Central memory CD8-positive, alpha-beta T cell (primary cell): ENCODE results near the gene TEX36.
A peak's percentile ranks its signal among the peaks of the same experiment; 100 is the strongest.
"Not testable (repeated sequence)": the region's sequence is repeated elsewhere in the genome, so short reads cannot be mapped to it uniquely, and the experiment has no call there.

Source experiments
- ATAC-seq: fragments of 150-1000 bp; cut with Tn5 transposase; replicated peaks from 2 replicates; pipeline ENCODE4 v1.10.0; 2022; ENCODE audit warnings: mild to moderate bottlenecking, moderate FRiP score, moderate number of reproducible peaks; ENCODE audit not compliant: poor library complexity, severe bottlenecking; ENCODE audit errors: extremely low read depth
- DNase-seq, 2 donors: peaks; one replicate each; pipeline ENCODE4 v3.0.0; 2021; ENCODE audit warnings: low spot score in 2 of 2
- H3K27ac Mint-ChIP-seq: one replicate; pipeline ENCODE4 v1.8.0; 2022; ENCODE audit warnings: low read depth, mild to moderate bottlenecking, moderate library complexity, mixed read lengths
- H3K27me3 Mint-ChIP-seq: one replicate; pipeline ENCODE4 v1.8.0; 2022; ENCODE audit warnings: mixed read lengths
- H3K36me3 Mint-ChIP-seq: one replicate; pipeline ENCODE4 v1.8.0; 2022; ENCODE audit warnings: mild to moderate bottlenecking, moderate library complexity, mixed read lengths; ENCODE audit not compliant: insufficient read depth
- H3K4me1 Mint-ChIP-seq: one replicate; pipeline ENCODE4 v1.8.0; 2022; ENCODE audit warnings: mixed read lengths
- H3K4me3 Mint-ChIP-seq: one replicate; pipeline ENCODE4 v1.8.0; 2022; ENCODE audit warnings: mild to moderate bottlenecking, moderate library complexity, mixed read lengths
- H3K9me3 Mint-ChIP-seq: one replicate; pipeline ENCODE4 v1.8.0; 2022; ENCODE audit warnings: mixed read lengths

The TEX36 gene

GRCh38 chr10:125683063-125683462, at the start of gene TEX36:
Gene TEX36, minus strand, starts transcription at chr10:125683163. Its CDS starts 174 bp downstream, at chr10:125682989.
- H3K27me3 Mint-ChIP-seq, result peaks cover 35% of the 10 kb centered on the region
- peaks cover 3% of the 10 kb centered on the region for H3K9me3 Mint-ChIP-seq
- ATAC-seq, result no peak
- no peaks in the 10 kb centered on the region for H3K4me1 Mint-ChIP-seq
- DNase-seq, result no peak
- no peak within 1 kb of the TSS for H3K27ac Mint-ChIP-seq
- H3K4me3 Mint-ChIP-seq, result no peak within 1 kb of the TSS
- no peaks in the 10 kb centered on the region for H3K36me3 Mint-ChIP-seq

- Mint-ChIP-seq H3K9me3 (no peaks in the 10 kb centered on the region), H3K4me3 (no peak overlapping the region)
These were observed 44.5 kb upstream of the TEX36 start for GRCh38 chr10:125727436-125727835.

GRCh38 chr10:125726914-125727313, 44.0 kb upstream of the TEX36 start:
- no peaks in the 10 kb centered on the region for H3K9me3 Mint-ChIP-seq
- ATAC-seq, result no peak
- no peaks in the 10 kb centered on the region for H3K27me3 Mint-ChIP-seq
- H3K4me3 Mint-ChIP-seq, result no peak overlapping the region
- peaks cover 19% of the 10 kb centered on the region for H3K4me1 Mint-ChIP-seq
- no peak overlapping the region for H3K27ac Mint-ChIP-seq
- DNase-seq, result no peak
- peaks cover 85% of the 10 kb centered on the region for H3K36me3 Mint-ChIP-seq

More at GRCh38 chr10:125727436-125727835, 44.5 kb upstream of the TEX36 start:
- Mint-ChIP-seq H3K36me3 (peaks cover 85% of the 10 kb centered on the region), H3K27me3 (no peaks in the 10 kb centered on the region), H3K4me1 (peaks cover 22% of the 10 kb centered on the region), H3K27ac (no peak overlapping the region)
- no peak for DNase-seq
- ATAC-seq, result no peak

- Mint-ChIP-seq H3K4me3 (no peak overlapping the region), H3K9me3 (no peaks in the 10 kb centered on the region), H3K4me1 (peaks cover 30% of the 10 kb centered on the region), H3K27ac (no peak overlapping the region), H3K27me3 (no peaks in the 10 kb centered on the region), H3K36me3 (peaks cover 71% of the 10 kb centered on the region)
- no peak for DNase-seq
- ATAC-seq, result no peak
These were observed 39.8 kb upstream of the TEX36 start for GRCh38 chr10:125722811-125723210.

- DNase-seq (no peak), ATAC-seq (no peak)
- peak overlapping the region; percentile 95 for H3K4me3 Mint-ChIP-seq
- H3K27me3 Mint-ChIP-seq, result no peaks in the 10 kb centered on the region
- H3K36me3 Mint-ChIP-seq, result peaks cover 57% of the 10 kb centered on the region
- no peak overlapping the region for H3K27ac Mint-ChIP-seq
- peaks cover 30% of the 10 kb centered on the region for H3K4me1 Mint-ChIP-seq
- no peaks in the 10 kb centered on the region for H3K9me3 Mint-ChIP-seq
These were observed 38.1 kb upstream of the TEX36 start for GRCh38 chr10:125721035-125721434.

- ATAC-seq, result no peak
- no peak for DNase-seq
- H3K27me3 Mint-ChIP-seq, result no peaks in the 10 kb centered on the region
- peaks cover 48% of the 10 kb centered on the region for H3K36me3 Mint-ChIP-seq
- H3K4me3 Mint-ChIP-seq, result peak overlapping the region; percentile 95
- no peaks in the 10 kb centered on the region for H3K9me3 Mint-ChIP-seq
- H3K27ac Mint-ChIP-seq, result peak overlapping the region; percentile 98
- H3K4me1 Mint-ChIP-seq, result peaks cover 26% of the 10 kb centered on the region
These were observed 37.0 kb upstream of the TEX36 start for GRCh38 chr10:125720002-125720382.

GRCh38 chr10:125719173-125720001, 36.4 kb upstream of the TEX36 start, which contains the start of gene EDRF1:
Gene EDRF1, plus strand, starts transcription at chr10:125719709. Its CDS starts 99 bp downstream, at chr10:125719808.
- ATAC-seq (peak; percentile 89), DNase-seq (peak; percentile 98 to 99)
- Mint-ChIP-seq H3K27ac (peak within 1 kb of the TSS; percentile 98), H3K4me3 (peak within 1 kb of the TSS; percentile 95), H3K36me3 (peaks cover 42% of the 10 kb centered on the region), H3K4me1 (peaks cover 20% of the 10 kb centered on the region), H3K27me3 (no peaks in the 10 kb centered on the region), H3K9me3 (no peaks in the 10 kb centered on the region)

GRCh38 chr10:125714728-125715127, 31.8 kb upstream of the TEX36 start:
- not testable (repeated sequence) for DNase-seq, H3K27me3 Mint-ChIP-seq, H3K9me3 Mint-ChIP-seq

GRCh38 chr10:125711110-125711750, 28.3 kb upstream of the TEX36 start:
- no peak overlapping the region for H3K4me3 Mint-ChIP-seq
- H3K27me3 Mint-ChIP-seq, result peaks cover 9% of the 10 kb centered on the region
- DNase-seq, result no peak
- H3K4me1 Mint-ChIP-seq, result no peaks in the 10 kb centered on the region
- no peaks in the 10 kb centered on the region for H3K9me3 Mint-ChIP-seq
- no peaks in the 10 kb centered on the region for H3K36me3 Mint-ChIP-seq
- H3K27ac Mint-ChIP-seq, result no peak overlapping the region
- ATAC-seq, result no peak

More at GRCh38 chr10:125714728-125715127, 31.8 kb upstream of the TEX36 start:
- H3K27ac Mint-ChIP-seq, H3K4me1 Mint-ChIP-seq, H3K4me3 Mint-ChIP-seq, ATAC-seq: not testable (repeated sequence)
- peaks cover 11% of the 10 kb centered on the region for H3K36me3 Mint-ChIP-seq

- H3K9me3 Mint-ChIP-seq, result no peaks in the 10 kb centered on the region
- H3K4me3 Mint-ChIP-seq, result no peak overlapping the region
- H3K36me3 Mint-ChIP-seq, result peaks cover under 1% of the 10 kb centered on the region
- peaks cover 9% of the 10 kb centered on the region for H3K27me3 Mint-ChIP-seq
- no peak overlapping the region for H3K27ac Mint-ChIP-seq
- no peak for DNase-seq
- no peak for ATAC-seq
- H3K4me1 Mint-ChIP-seq, result no peaks in the 10 kb centered on the region
These were observed 26.9 kb upstream of the TEX36 start for GRCh38 chr10:125709553-125710474.

- no peak overlapping the region for H3K4me3 Mint-ChIP-seq
- no peak for ATAC-seq
- H3K9me3 Mint-ChIP-seq, result no peaks in the 10 kb centered on the region
- H3K27me3 Mint-ChIP-seq, result peaks cover 9% of the 10 kb centered on the region
- H3K36me3 Mint-ChIP-seq, result peaks cover 1% of the 10 kb centered on the region
- no peak overlapping the region for H3K27ac Mint-ChIP-seq
- DNase-seq, result no peak
- H3K4me1 Mint-ChIP-seq, result no peaks in the 10 kb centered on the region
These were observed 26.1 kb upstream of the TEX36 start for GRCh38 chr10:125708971-125709503.
